Activated B cell treated with CpG ODN at 0.5 μM for 24 hours (primary cell): ENCODE data around the gene ANGPTL8. TPM values are rescaled to one million over a fixed set of nuclear protein-coding genes. Genes with fewer than 3 reads are reported as not detected.

Experiments used
- ATAC-seq: fragments of 200-7000 bp; cut with Tn5 transposase; one replicate; pipeline ENCODE4 v1.10.0; 2021; ENCODE audit warnings: low read depth, mild to moderate bottlenecking, moderate library complexity
- CTCF ChIA-PET: fragments of 350-600 bp; sonication (Branson Sonifier 250); formaldehyde crosslinking; loops from one replicate; lab custom pipeline; 2021; ENCODE audit warnings: antibody characterized with exemption; lab: Charles Lee
- POLR2A ChIA-PET: fragments of 350-600 bp; sonication (Branson Sonifier 250); formaldehyde crosslinking; loops from one replicate; lab custom pipeline; 2021; ENCODE audit warnings: antibody characterized with exemption; lab: Charles Lee
- DNase-seq: peaks from one replicate; pipeline ENCODE4 v3.0.0; 2022
- H3K27ac Mint-ChIP-seq: one replicate; pipeline ENCODE4 v1.8.0; 2020; ENCODE audit warnings: mixed read lengths
- H3K27me3 Mint-ChIP-seq: one replicate; pipeline ENCODE4 v1.8.0; 2021; ENCODE audit warnings: mixed read lengths
- H3K36me3 Mint-ChIP-seq: one replicate; pipeline ENCODE4 v1.8.0; 2021; ENCODE audit warnings: low read depth, mixed read lengths
- H3K4me1 Mint-ChIP-seq: one replicate; pipeline ENCODE4 v1.8.0; 2021; ENCODE audit warnings: mixed read lengths
- H3K4me3 Mint-ChIP-seq: one replicate; pipeline ENCODE4 v1.8.0; 2020; ENCODE audit warnings: mild to moderate bottlenecking, mixed read lengths
- H3K9me3 Mint-ChIP-seq: one replicate; pipeline ENCODE4 v1.8.0; 2020; ENCODE audit warnings: mixed read lengths
- CTCF ChIP-seq: fragments of 200-600 bp; IDR thresholded peaks from one replicate; pipeline ENCODE4 v1.8.0; 2022; ENCODE audit warnings: antibody characterized with exemption, mild to moderate bottlenecking
- intact Hi-C: fragments of 100-400 bp; cut with micrococcal nuclease; formaldehyde crosslinking; loops from one replicate; pipeline ENCODE4 v1.15.1; 2024
- total RNA-seq: library from RNA; stranded (reverse); gene quantifications from 2 replicates; pipeline ENCODE4 v1.2.3, GENCODE V29; 2022

Gene ANGPTL8
- total RNA-seq, 1 donor from 2014 or later = not detected

- no peaks in the 10 kb centered on the region for H3K27me3 Mint-ChIP-seq
- no peak overlapping the region for H3K27ac Mint-ChIP-seq
- TF ChIP-seq CTCF = no peak
- intact Hi-C loops = no loop called here
- H3K4me3 Mint-ChIP-seq = no peak overlapping the region
- POLR2A ChIA-PET = no interaction called here
- H3K9me3 Mint-ChIP-seq = peaks cover 14% of the 10 kb centered on the region
- ATAC-seq (no peak), DNase-seq (no peak)
- H3K4me1 Mint-ChIP-seq = no peaks in the 10 kb centered on the region
- peaks cover 15% of the 10 kb centered on the region for H3K36me3 Mint-ChIP-seq
- CTCF ChIA-PET = no interaction called here
Measured at GRCh38 chr19:11223200-11223599, 16.2 kb upstream of the ANGPTL8 start.

DNA sequence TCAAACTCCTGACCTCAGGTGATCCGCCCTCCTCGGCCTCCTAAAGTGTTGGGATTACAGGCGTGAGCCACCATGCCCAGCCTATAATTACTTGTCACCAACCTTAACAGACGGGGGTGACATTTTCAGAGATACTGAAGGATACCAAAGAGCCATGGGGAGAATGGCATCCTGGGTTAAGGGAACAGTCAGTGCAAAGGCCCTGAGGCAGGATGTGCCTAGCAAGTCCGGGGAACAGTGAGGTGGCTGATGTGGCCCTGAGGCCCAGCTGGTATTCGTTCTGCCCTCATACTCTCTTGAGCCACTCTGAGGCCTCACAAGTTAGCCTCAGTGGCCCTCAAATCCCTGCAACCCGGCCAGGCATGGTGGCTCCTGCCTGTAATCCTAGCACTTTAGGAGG lies 15.0 kb upstream of the ANGPTL8 start:
- no peak overlapping the region for H3K27ac Mint-ChIP-seq
- CTCF ChIA-PET = interaction anchor here (0.7 kb wide), 1 partner anchor 232 kb away, joined by 3 read pairs; no protein-coding TSS in a partner anchor

GRCh38 chr19:11225172-11225571 lies 14.2 kb upstream of the ANGPTL8 start:
- TF ChIP-seq CTCF = no peak
- Mint-ChIP-seq H3K27ac (no peak overlapping the region), H3K36me3 (peaks cover 15% of the 10 kb centered on the region), H3K27me3 (no peaks in the 10 kb centered on the region), H3K9me3 (peaks cover 13% of the 10 kb centered on the region), H3K4me3 (no peak overlapping the region), H3K4me1 (no peaks in the 10 kb centered on the region)
- ChIA-PET POLR2A (no interaction called here), CTCF (interaction anchor here (0.7 kb wide), 1 partner anchor 231 kb away, joined by 3 read pairs; no protein-coding TSS in a partner anchor)
- ATAC-seq (no peak), DNase-seq (no peak)
- intact Hi-C loops = no loop called here

More for the DNA sequence above, 15.0 kb upstream of the ANGPTL8 start:
- POLR2A ChIA-PET = no interaction called here
- Mint-ChIP-seq H3K9me3 (peaks cover 14% of the 10 kb centered on the region), H3K36me3 (peaks cover 15% of the 10 kb centered on the region), H3K4me1 (no peaks in the 10 kb centered on the region), H3K4me3 (no peak overlapping the region), H3K27me3 (no peaks in the 10 kb centered on the region)
- TF ChIP-seq CTCF = no peak
- intact Hi-C loops = no loop called here
- ATAC-seq = no peak
- DNase-seq = no peak

DNA sequence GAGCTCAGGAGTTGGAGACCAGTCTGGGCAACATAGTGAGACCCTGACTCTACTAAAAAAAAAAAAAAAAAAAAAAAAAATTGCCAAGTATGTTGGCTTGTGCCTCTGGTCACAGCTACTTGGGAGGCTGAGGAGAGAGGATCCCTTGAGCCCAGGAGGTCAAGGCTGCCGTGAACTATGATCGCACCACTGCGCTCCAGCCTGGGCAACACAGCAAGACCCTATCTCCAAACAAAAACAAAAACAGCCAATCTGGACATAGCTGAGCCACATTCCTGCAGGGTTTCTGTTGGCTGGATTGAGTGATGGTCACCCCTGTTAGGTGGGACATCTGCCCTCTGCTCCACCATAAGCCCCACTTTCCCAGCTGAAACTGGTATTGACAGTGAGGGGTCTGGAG lies 13.6 kb upstream of the ANGPTL8 start:
- intact Hi-C loops = no loop called here
- Mint-ChIP-seq H3K4me1 (no peaks in the 10 kb centered on the region), H3K9me3 (peaks cover 9% of the 10 kb centered on the region), H3K27me3 (no peaks in the 10 kb centered on the region), H3K4me3 (no peak overlapping the region), H3K36me3 (peaks cover 11% of the 10 kb centered on the region), H3K27ac (no peak overlapping the region)
- ChIA-PET POLR2A (no interaction called here), CTCF (no interaction called here)
- DNase-seq (no peak), ATAC-seq (no peak)
- no peak for TF ChIP-seq CTCF

DNA sequence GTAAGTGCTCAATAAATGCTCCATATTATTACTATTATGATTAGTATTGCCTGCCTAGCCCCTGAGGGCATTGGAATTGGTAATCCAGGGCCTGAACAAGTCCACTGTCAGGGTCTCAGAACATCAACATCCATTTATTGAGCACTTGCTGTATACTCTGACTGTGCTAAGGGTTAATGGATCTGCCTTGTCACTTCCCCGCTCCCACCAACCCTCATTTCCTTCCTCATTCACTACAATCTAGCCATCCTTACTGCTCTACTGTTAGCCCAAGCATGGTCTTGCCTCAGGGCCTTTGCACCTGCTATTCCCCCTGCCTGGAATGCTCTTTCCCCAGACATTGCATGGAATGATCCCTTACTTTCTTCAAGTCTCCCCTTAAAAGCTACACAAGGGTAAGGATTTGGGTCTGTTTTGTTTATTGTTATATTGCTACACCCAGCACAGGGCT lies 12.7 kb upstream of the ANGPTL8 start:
- ATAC-seq = no peak
- ChIA-PET POLR2A (no interaction called here), CTCF (no interaction called here)
- intact Hi-C loops = no loop called here
- Mint-ChIP-seq H3K36me3 (peaks cover 3% of the 10 kb centered on the region), H3K27me3 (no peaks in the 10 kb centered on the region), H3K27ac (no peak overlapping the region), H3K4me1 (no peaks in the 10 kb centered on the region), H3K9me3 (peaks cover under 1% of the 10 kb centered on the region), H3K4me3 (no peak overlapping the region)
- no peak for DNase-seq
- no peak for TF ChIP-seq CTCF
